ENCODE results near the gene SORCS2.

The SORCS2 gene

DNA sequence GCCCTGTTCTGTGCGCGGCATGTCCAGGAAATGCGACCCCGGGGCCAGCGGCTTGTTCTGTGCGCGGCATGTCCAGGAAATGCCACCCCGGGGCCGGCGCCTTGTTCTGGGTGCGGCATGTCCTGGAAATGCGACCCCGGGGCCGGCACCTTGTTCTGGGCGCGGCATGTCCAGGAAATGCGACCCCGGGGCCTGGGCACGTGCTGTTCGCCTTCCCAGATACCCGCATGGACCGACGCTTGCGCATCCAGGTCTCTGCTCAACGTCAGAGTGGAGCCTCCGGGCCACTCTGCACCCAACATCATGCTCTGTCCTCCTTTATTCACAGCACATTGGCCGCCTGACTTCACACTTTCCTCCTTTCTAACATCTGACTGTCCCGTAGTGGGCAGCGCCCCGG, 318.2 kb downstream of the SORCS2 start:
- WGBS = 90% methylated on average over 30 of the region's 30 CpGs
- no peak overlapping the region for H3K9ac ChIP-seq (ENCODE audit: low read depth, low read length)
- H3K27me3 ChIP-seq (ENCODE audit: insufficient read depth, low read length) = no peaks in the 10 kb centered on the region

GRCh38 chr4:7511525-7511924, 319.2 kb downstream of the SORCS2 start:
- Histone ChIP-seq H3K27me3 (ENCODE audit: insufficient read depth, low read length) (no peaks in the 10 kb centered on the region), H3K4me3 (ENCODE audit: low read length) (no peak overlapping the region), H3K36me3 (ENCODE audit: insufficient read depth, low read length) (no peaks in the 10 kb centered on the region), H3K9me3 (ENCODE audit: insufficient read depth, low read depth, low read length) (no peaks in the 10 kb centered on the region), H3K27ac (ENCODE audit: low read depth, low read length) (no peak overlapping the region), H3K4me1 (ENCODE audit: insufficient read depth, low read length) (peaks cover under 1% of the 10 kb centered on the region; the same call in 1 of the 2 replicates), H3K9ac (ENCODE audit: low read depth, low read length) (no peak overlapping the region)
- 57% methylated on average over 7 of the region's 7 CpGs for WGBS

More for the DNA sequence above, 318.2 kb downstream of the SORCS2 start:
- Histone ChIP-seq H3K27ac (ENCODE audit: low read depth, low read length) (no peak overlapping the region), H3K4me3 (ENCODE audit: low read length) (no peak overlapping the region), H3K4me1 (ENCODE audit: insufficient read depth, low read length) (no peaks in the 10 kb centered on the region), H3K9me3 (ENCODE audit: insufficient read depth, low read depth, low read length) (no peaks in the 10 kb centered on the region), H3K36me3 (ENCODE audit: insufficient read depth, low read length) (no peaks in the 10 kb centered on the region)

GRCh38 chr4:7512428-7512827, 320.1 kb downstream of the SORCS2 start:
- H3K4me1 ChIP-seq (ENCODE audit: insufficient read depth, low read length) = peaks cover 4% of the 10 kb centered on the region; the same call in 1 of the 2 replicates
- no peaks in the 10 kb centered on the region for H3K9me3 ChIP-seq (ENCODE audit: insufficient read depth, low read depth, low read length)
- 58% methylated on average over 5 of the region's 5 CpGs for WGBS
- H3K9ac ChIP-seq (ENCODE audit: low read depth, low read length) = no peak overlapping the region
- H3K27ac ChIP-seq (ENCODE audit: low read depth, low read length) = no peak overlapping the region
- H3K4me3 ChIP-seq (ENCODE audit: low read length) = no peak overlapping the region
- H3K36me3 ChIP-seq (ENCODE audit: insufficient read depth, low read length) = no peaks in the 10 kb centered on the region
- H3K27me3 ChIP-seq (ENCODE audit: insufficient read depth, low read length) = no peaks in the 10 kb centered on the region

DNA sequence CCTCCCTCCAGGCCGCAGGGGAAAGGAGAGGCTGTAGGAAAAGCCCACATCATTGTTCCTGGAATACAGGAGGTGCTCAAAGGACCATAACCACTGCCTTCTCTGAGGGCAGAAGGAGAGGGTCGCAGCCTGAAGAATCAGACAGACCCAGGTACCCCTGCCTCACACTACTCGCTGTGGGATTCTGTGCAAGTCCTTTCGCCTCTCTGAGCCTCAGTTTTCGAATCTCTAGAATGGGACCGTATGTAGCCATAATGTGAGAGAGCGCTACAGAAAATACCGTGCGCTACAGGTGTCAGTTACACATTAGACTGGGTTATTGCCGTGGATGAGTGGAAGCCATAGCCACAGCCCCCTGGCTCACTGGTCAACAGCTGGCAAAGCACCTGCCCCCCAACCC, 320.6 kb downstream of the SORCS2 start:
- H3K27me3 ChIP-seq (ENCODE audit: insufficient read depth, low read length) = no peaks in the 10 kb centered on the region
- H3K27ac ChIP-seq (ENCODE audit: low read depth, low read length) = no peak overlapping the region
- no peak overlapping the region for H3K9ac ChIP-seq (ENCODE audit: low read depth, low read length)
- no peak overlapping the region for H3K4me3 ChIP-seq (ENCODE audit: low read length)
- peaks cover 4% of the 10 kb centered on the region; the same call in 1 of the 2 replicates for H3K4me1 ChIP-seq (ENCODE audit: insufficient read depth, low read length)
- WGBS = 94% methylated on average over 10 of the region's 10 CpGs
- no peaks in the 10 kb centered on the region for H3K36me3 ChIP-seq (ENCODE audit: insufficient read depth, low read length)
- H3K9me3 ChIP-seq (ENCODE audit: insufficient read depth, low read depth, low read length) = no peaks in the 10 kb centered on the region

GRCh38 chr4:7513671-7514070, 321.3 kb downstream of the SORCS2 start:
- 82% methylated on average over 12 of the region's 12 CpGs for WGBS
- Histone ChIP-seq H3K9ac (ENCODE audit: low read depth, low read length) (no peak overlapping the region), H3K4me3 (ENCODE audit: low read length) (no peak overlapping the region), H3K9me3 (ENCODE audit: insufficient read depth, low read depth, low read length) (no peaks in the 10 kb centered on the region), H3K4me1 (ENCODE audit: insufficient read depth, low read length) (peaks cover 4% of the 10 kb centered on the region; the same call in 1 of the 2 replicates), H3K27ac (ENCODE audit: low read depth, low read length) (no peak overlapping the region), H3K36me3 (ENCODE audit: insufficient read depth, low read length) (no peaks in the 10 kb centered on the region), H3K27me3 (ENCODE audit: insufficient read depth, low read length) (no peaks in the 10 kb centered on the region)

GRCh38 chr4:7514281-7514680, 321.9 kb downstream of the SORCS2 start:
- H3K27ac ChIP-seq (ENCODE audit: low read depth, low read length) = no peak overlapping the region
- WGBS = 94% methylated on average over 5 of the region's 5 CpGs
- no peak overlapping the region for H3K4me3 ChIP-seq (ENCODE audit: low read length)
- peaks cover 4% of the 10 kb centered on the region; the same call in 1 of the 2 replicates for H3K4me1 ChIP-seq (ENCODE audit: insufficient read depth, low read length)
- H3K27me3 ChIP-seq (ENCODE audit: insufficient read depth, low read length) = no peaks in the 10 kb centered on the region
- no peak overlapping the region for H3K9ac ChIP-seq (ENCODE audit: low read depth, low read length)
- no peaks in the 10 kb centered on the region for H3K9me3 ChIP-seq (ENCODE audit: insufficient read depth, low read depth, low read length)
- H3K36me3 ChIP-seq (ENCODE audit: insufficient read depth, low read length) = no peaks in the 10 kb centered on the region

DNA sequence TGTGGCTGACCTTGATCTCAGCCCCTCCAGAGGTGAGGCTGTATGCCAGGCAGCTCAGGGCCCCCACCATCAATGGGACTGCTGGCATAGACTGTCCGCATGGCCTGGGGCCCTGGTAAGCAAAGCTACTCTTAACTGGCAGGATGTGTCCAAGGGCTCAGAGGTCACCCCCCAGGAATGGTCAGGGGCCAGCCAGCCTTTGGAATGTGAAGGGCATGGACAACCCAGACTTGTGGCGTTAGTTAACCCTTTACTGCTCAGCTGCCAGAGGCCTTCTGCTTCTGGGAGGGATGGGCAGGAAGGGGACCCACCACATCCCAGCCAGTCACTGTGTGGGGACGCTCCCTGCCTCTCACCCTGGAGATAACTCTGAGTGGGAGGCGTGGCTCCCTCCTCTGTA, 322.5 kb downstream of the SORCS2 start:
- WGBS = 94% methylated on average over 4 of the region's 4 CpGs
- peaks cover 4% of the 10 kb centered on the region; the same call in 1 of the 2 replicates for H3K4me1 ChIP-seq (ENCODE audit: insufficient read depth, low read length)
- H3K27me3 ChIP-seq (ENCODE audit: insufficient read depth, low read length) = no peaks in the 10 kb centered on the region
- no peaks in the 10 kb centered on the region for H3K9me3 ChIP-seq (ENCODE audit: insufficient read depth, low read depth, low read length)
- H3K4me3 ChIP-seq (ENCODE audit: low read length) = no peak overlapping the region
- no peak overlapping the region for H3K27ac ChIP-seq (ENCODE audit: low read depth, low read length)
- H3K9ac ChIP-seq (ENCODE audit: low read depth, low read length) = no peak overlapping the region
- no peaks in the 10 kb centered on the region for H3K36me3 ChIP-seq (ENCODE audit: insufficient read depth, low read length)

DNA sequence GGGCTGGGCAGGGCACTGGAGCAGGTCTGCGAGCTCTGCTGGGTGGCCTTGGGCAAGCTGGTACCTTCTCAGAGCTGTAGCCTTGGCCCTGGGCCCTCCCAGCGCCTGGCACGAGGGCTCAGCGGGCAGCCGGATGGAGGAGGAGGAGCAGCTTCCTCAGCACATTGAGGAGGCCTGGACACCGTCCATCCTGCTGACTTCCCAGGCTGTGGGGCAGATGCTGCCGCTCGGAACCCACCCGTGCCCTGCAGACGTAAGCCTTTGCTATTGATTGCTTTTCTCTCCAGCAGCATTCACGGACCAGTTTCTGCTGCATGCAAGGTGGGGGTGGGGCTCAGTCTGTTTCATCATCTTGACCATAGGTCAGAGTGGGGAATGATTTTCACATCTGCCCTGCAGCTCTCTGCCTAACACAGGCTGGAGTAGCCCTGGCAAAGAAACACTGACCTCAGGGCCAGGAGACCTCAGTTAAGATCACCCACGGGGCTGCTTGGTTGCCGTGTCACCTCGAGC, 323.1 kb downstream of the SORCS2 start:
- no peak overlapping the region for H3K27ac ChIP-seq (ENCODE audit: low read depth, low read length)
- 88% methylated on average over 14 of the region's 14 CpGs for WGBS
- peaks cover 4% of the 10 kb centered on the region; the same call in 1 of the 2 replicates for H3K4me1 ChIP-seq (ENCODE audit: insufficient read depth, low read length)

DNA sequence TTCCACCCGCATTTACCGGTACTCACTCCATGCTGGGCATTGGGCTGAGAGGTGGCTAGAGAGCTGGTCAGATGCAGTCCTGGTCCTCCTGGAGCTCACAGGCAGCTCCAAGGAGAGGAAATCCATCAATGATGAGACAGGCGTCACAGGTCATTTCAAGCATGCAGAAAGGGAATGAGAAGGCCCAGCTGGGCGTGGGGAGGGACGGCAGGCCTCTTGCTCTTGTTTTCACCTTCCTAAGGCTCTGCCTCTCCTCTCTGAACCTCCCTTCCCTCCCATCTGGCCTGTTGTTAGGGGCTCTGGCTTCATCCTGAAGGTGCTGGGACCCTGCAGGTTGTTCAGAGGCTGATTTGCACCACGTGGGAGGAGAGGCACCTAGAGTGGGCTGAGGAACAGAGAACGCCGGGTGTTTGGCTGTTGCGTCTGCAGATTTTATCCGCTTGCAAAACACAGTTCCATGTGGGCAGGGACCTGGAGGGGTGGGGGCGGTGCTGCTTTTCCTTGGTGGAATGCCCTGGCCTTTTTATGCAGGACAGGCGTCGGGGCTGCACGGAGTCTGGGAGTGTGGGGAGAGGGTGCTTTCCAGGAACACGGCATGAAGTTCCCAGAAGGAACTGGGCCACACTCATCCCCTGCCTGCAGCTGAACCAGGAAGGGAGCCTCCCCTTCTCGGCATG, 323.9 kb downstream of the SORCS2 start:
- 78% methylated on average over 16 of the region's 16 CpGs for WGBS
- Histone ChIP-seq H3K36me3 (ENCODE audit: insufficient read depth, low read length) (no peaks in the 10 kb centered on the region), H3K4me3 (ENCODE audit: low read length) (no peak overlapping the region), H3K27ac (ENCODE audit: low read depth, low read length) (no peak overlapping the region), H3K9ac (ENCODE audit: low read depth, low read length) (no peak overlapping the region), H3K27me3 (ENCODE audit: insufficient read depth, low read length) (no peaks in the 10 kb centered on the region), H3K9me3 (ENCODE audit: insufficient read depth, low read depth, low read length) (no peaks in the 10 kb centered on the region), H3K4me1 (ENCODE audit: insufficient read depth, low read length) (peaks cover 4% of the 10 kb centered on the region; the same call in 1 of the 2 replicates)

More for the DNA sequence above, 323.1 kb downstream of the SORCS2 start:
- Histone ChIP-seq H3K9me3 (ENCODE audit: insufficient read depth, low read depth, low read length) (no peaks in the 10 kb centered on the region), H3K36me3 (ENCODE audit: insufficient read depth, low read length) (no peaks in the 10 kb centered on the region), H3K9ac (ENCODE audit: low read depth, low read length) (no peak overlapping the region), H3K27me3 (ENCODE audit: insufficient read depth, low read length) (no peaks in the 10 kb centered on the region), H3K4me3 (ENCODE audit: low read length) (no peak overlapping the region)

DNA sequence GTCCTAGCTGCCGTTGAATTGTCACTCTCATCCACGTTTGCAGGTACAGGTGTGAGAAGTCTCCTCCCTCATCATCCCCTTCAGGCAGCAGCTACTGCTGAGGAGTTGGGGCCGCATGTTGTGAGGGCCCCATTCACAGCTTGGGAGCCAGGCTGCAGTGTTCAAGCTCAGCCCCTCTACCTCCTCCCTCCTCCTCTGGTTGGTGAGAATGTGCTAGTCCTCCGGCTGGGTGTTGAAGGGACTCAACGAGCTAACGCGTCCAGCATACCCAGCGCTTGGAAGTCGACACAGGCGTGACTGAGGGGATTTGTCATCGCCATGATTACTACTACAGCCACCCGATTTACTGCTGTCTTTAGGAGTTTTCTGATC, 324.4 kb downstream of the SORCS2 start:
- whole genome bisulfite sequencing = 80% methylated on average over 12 of the region's 12 CpGs
- no peaks in the 10 kb centered on the region for H3K27me3 ChIP-seq (ENCODE audit: insufficient read depth, low read length)
- no peak overlapping the region for H3K4me3 ChIP-seq (ENCODE audit: low read length)
- no peak overlapping the region for H3K27ac ChIP-seq (ENCODE audit: low read depth, low read length)
- no peaks in the 10 kb centered on the region for H3K9me3 ChIP-seq (ENCODE audit: insufficient read depth, low read depth, low read length)
- H3K36me3 ChIP-seq (ENCODE audit: insufficient read depth, low read length) = no peaks in the 10 kb centered on the region
- no peak overlapping the region for H3K9ac ChIP-seq (ENCODE audit: low read depth, low read length)
- H3K4me1 ChIP-seq (ENCODE audit: insufficient read depth, low read length) = peaks cover 4% of the 10 kb centered on the region; the same call in 1 of the 2 replicates

- no peak overlapping the region for H3K9ac ChIP-seq (ENCODE audit: low read depth, low read length)
- H3K4me3 ChIP-seq (ENCODE audit: low read length) = no peak overlapping the region
- no peak overlapping the region for H3K27ac ChIP-seq (ENCODE audit: low read depth, low read length)
- 93% methylated on average over 24 of the region's 24 CpGs for WGBS
- H3K4me1 ChIP-seq (ENCODE audit: insufficient read depth, low read length) = peaks cover 4% of the 10 kb centered on the region; the same call in 1 of the 2 replicates
- H3K36me3 ChIP-seq (ENCODE audit: insufficient read depth, low read length) = no peaks in the 10 kb centered on the region
- H3K9me3 ChIP-seq (ENCODE audit: insufficient read depth, low read depth, low read length) = no peaks in the 10 kb centered on the region
- H3K27me3 ChIP-seq (ENCODE audit: insufficient read depth, low read length) = no peaks in the 10 kb centered on the region
Measured at GRCh38 chr4:7518871-7519637, 326.7 kb downstream of the SORCS2 start.

Measured in HUES64 (cell line).